Diencephalon (tissue), 1 donor: ENCODE data around the gene SLC25A1. TPM values are rescaled to one million over a fixed set of nuclear protein-coding genes. Genes with fewer than 3 reads are reported as not detected.

Experiments used
- total RNA-seq: library from RNA; depleted of rRNA; stranded (reverse); fragments of >200 nt; gene quantifications from one replicate; pipeline ENCODE4 v1.2.3, GENCODE V29; 2014

SLC25A1 gene
- total RNA-seq = 36.7 TPM

DNA sequence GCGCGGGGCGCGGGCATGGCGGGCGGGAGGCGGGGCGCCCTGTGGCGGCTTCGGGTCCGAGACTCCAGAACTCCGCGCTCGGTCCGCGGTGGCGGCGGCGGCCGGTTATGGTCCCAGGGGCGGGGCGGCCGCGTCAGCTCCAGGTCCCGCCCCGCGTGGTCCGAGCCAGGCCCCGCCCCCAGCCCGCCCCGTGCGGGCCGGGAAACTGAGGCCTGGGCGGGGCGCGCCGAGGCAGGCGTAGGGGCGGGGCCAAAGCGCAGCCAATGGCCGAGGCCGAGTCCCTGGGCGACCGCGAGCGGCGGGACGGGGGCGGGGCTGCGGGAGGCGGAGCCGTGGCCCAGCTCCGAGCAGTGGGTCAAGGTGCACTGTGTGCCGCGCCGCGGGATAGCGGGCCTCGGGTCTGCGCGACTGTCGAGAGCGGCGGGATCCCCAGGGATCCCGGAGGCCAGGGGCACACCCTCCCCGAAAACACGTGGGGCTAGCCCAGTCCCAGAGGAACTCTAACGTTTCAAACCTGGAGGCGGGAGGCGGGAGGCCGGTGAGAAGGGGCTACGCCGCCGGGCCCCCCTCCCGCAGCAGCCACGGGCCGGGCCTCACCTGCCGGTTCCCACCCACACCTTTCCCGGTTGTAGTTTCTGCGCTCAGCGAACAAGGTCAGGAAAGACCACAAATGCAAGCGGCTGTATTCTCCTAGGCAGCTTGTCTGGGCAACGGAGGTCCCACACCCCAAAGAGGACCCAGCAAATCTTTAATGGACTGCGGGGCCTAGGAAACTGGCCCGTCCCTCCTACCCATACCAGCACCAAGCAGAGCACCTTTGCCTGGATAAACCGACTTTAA is at the start of gene SLC25A1:
Gene SLC25A1 (minus strand): TSS at position 80 of the 840 bp plus-strand sequence. CDS start 63 bp downstream, at position 17.

GRCh38 chr22:19149991-19150390 is 28.5 kb downstream of the SLC25A1 start, which contains the start of gene GSC2:
Gene GSC2, minus strand, starts transcription at chr22:19150292. Its CDS starts 9 bp downstream, at chr22:19150283.

DNA sequence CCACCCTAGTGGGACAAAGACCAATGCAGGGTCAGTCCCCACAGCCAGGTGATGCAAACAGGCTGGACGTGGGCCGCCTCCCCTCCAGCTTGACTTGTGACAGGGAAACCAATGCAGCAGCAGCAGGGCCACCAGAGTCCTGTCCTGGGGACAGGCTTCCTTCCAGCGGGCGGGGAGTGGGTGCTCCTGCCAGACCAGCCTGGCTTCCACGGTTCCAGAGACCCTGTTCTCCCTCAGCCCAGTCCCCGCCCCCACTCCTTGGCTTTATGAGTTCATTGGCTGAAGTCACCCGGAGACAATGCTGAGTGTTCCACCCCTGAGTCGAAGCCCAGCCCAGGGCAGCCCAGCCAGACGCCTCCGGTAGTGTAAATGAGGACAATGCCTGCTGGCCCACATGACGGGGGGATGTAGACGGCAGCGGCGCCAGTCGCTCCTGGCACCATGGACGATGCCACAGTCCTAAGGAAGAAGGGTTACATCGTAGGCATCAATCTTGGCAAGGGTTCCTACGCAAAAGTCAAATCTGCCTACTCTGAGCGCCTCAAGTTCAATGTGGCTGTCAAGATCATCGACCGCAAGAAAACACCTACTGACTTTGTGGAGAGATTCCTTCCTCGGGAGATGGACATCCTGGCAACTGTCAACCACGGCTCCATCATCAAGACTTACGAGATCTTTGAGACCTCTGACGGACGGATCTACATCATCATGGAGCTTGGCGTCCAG is 47.4 kb downstream of the SLC25A1 start, which contains the start of gene TSSK2:
Gene TSSK2 (plus strand): TSS at position 350 of the 726 bp plus-strand sequence. CDS start 92 bp downstream, at position 442.

Other genes starting within 250 kb of the SLC25A1 start
- gene PRODH, start 242.4 kb downstream of the SLC25A1 start, total RNA-seq = 10.1 TPM
- 86.3 TPM for gene DGCR2, start 56.3 kb downstream of the SLC25A1 start, total RNA-seq
- not detected for gene TSSK2, start 47.4 kb downstream of the SLC25A1 start, total RNA-seq
- 10.4 TPM for gene ESS2, start 34.1 kb downstream of the SLC25A1 start, total RNA-seq
- gene GSC2, start 28.4 kb downstream of the SLC25A1 start, total RNA-seq = not detected
- gene CLTCL1, start 113.0 kb upstream of the SLC25A1 start, total RNA-seq = 15.9 TPM